ENCODE data around the gene SMG6. TPM values are rescaled to one million over a fixed set of nuclear protein-coding genes. Genes with fewer than 3 reads are reported as not detected.

Gene SMG6
- total and polyA plus RNA-seq, 2 donors (not counting 3 experiments of a cell fraction or from before 2014, with no cell fraction given) = 40.1 to 42.2 TPM

DNA sequence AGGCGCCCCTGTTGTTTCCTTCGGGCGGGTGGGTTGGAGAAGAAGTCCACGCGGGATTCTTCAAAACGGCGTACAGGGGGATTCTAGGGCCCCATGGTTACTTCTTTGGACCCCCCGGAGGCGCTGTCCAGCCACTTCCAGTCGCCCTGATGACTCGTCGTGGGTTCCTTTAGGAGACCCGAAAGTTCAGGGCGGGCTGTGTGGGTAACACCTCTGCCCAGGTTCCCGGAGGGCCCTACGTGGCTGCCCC, 249.4 kb downstream of the SMG6 start:
- CTCF ChIA-PET = interaction anchor here (0.6 to 17.2 kb wide), 45 partner anchors 8 to 362 kb away, joined by 3 to 455 read pairs (median 7); partner anchors contain the start of gene TSR1
- Histone ChIP-seq H3K4me3 (replicated peaks in 1 of 3; ENCODE audit: insufficient read depth in 1 of 3, low read depth in 1 of 3, low read length in 3 of 3) (peak overlapping the region; percentile 33 to 55 (median 50)), H4K20me1 (replicated peaks; ENCODE audit: control insufficient read depth, extremely low read depth, insufficient read depth, low read length) (no peaks in the 10 kb centered on the region), H3K27me3 (ENCODE audit: control insufficient read depth in 2 of 2, insufficient read depth in 2 of 2, low read length in 2 of 2) (peaks cover 2 to 11% of the 10 kb centered on the region in 2 experiments), H2AFZ (ENCODE audit: low read depth, low read length) (peak overlapping the region; percentile 27), H3K9me3 (replicated peaks; ENCODE audit: control insufficient read depth, insufficient read depth, low read length) (no peaks in the 10 kb centered on the region), H3K9me1 (replicated peaks; ENCODE audit: control insufficient read depth, extremely low read depth, insufficient read depth, low read length) (no peaks in the 10 kb centered on the region), H3K27ac (ENCODE audit: insufficient read depth, low read depth, low read length) (no peak overlapping the region), H3K79me2 (ENCODE audit: control insufficient read depth, insufficient read depth, low read length) (peaks cover 24% of the 10 kb centered on the region), H3K36me3 (ENCODE audit: control insufficient read depth in 2 of 2, extremely low read depth in 1 of 2, insufficient read depth in 2 of 2, low read length in 2 of 2) (peaks cover 0 to 3% of the 10 kb centered on the region in 2 experiments), H3K9ac (replicated peaks; ENCODE audit: extremely low read depth, insufficient read depth, low read length) (no peak overlapping the region), H3K4me2 (ENCODE audit: insufficient read depth, low read length) (peak overlapping the region; percentile 76), H3K4me1 (ENCODE audit: control insufficient read depth, extremely low read depth, insufficient read depth, low read length) (peaks cover 23% of the 10 kb centered on the region)
- TF ChIP-seq POLR2A (IDR thresholded peaks at IDR 0.05; ENCODE audit: low read depth, low read length) (no peak), EZH2 (IDR thresholded peaks at IDR 0.05; ENCODE audit: borderline replicate concordance, low read depth, low read length, severe bottlenecking) (no peak), MYC (IDR thresholded peaks at IDR 0.05; ENCODE audit: low read depth, low read length) (no peak), FOS (IDR thresholded peaks at IDR 0.05; ENCODE audit: borderline replicate concordance, insufficient read depth, low read length) (no peak), POLR2AphosphoS5 (IDR thresholded peaks at IDR 0.05; ENCODE audit: insufficient read depth, low read depth, low read length) (no peak), JUN (IDR thresholded peaks at IDR 0.05; ENCODE audit: borderline replicate concordance, insufficient read depth, insufficient read length, low read depth) (no peak), GATA2 (IDR thresholded peaks at IDR 0.05; ENCODE audit: insufficient read depth, insufficient read length, low read depth, low read length) (no peak)
- TF ChIP-seq, protein P1, sequence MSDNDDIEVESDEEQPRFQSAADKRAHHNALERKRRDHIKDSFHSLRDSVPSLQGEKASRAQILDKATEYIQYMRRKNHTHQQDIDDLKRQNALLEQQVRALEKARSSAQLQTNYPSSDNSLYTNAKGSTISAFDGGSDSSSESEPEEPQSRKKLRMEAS (IDR thresholded peaks at IDR 0.05; ENCODE audit: insufficient read depth, insufficient read length) = no peak
- TF ChIP-seq, protein P2, sequence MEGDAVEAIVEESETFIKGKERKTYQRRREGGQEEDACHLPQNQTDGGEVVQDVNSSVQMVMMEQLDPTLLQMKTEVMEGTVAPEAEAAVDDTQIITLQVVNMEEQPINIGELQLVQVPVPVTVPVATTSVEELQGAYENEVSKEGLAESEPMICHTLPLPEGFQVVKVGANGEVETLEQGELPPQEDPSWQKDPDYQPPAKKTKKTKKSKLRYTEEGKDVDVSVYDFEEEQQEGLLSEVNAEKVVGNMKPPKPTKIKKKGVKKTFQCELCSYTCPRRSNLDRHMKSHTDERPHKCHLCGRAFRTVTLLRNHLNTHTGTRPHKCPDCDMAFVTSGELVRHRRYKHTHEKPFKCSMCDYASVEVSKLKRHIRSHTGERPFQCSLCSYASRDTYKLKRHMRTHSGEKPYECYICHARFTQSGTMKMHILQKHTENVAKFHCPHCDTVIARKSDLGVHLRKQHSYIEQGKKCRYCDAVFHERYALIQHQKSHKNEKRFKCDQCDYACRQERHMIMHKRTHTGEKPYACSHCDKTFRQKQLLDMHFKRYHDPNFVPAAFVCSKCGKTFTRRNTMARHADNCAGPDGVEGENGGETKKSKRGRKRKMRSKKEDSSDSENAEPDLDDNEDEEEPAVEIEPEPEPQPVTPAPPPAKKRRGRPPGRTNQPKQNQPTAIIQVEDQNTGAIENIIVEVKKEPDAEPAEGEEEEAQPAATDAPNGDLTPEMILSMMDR (IDR thresholded peaks at IDR 0.05; ENCODE audit: extremely low read depth in 1 of 2, insufficient read depth in 1 of 2, low read depth in 1 of 2, low read length in 2 of 2) = no peak
- dilution Hi-C loops (cut with MboI; ENCODE audit: extremely low pct_ligation_motif_present, low sequenced_read_pairs) = no loop called here
- intact Hi-C loops (cut with micrococcal nuclease) = loop anchor here (1.0 to 5.0 kb wide), 5 partner anchors 190 to 363 kb away; partner anchors contain the start of genes SGSM2 and TSR1
- BruUV-seq (replicated peaks) = no TSS peak
- no peak for FAIRE-seq
- POLR2A ChIA-PET = interaction anchor here (1.5 kb wide), 1 partner anchor 191 kb away, joined by 4 read pairs; no protein-coding TSS in a partner anchor
- no peak for DNase-seq (ENCODE audit: low read depth, low spot score)
